GM23248 (cell line): ENCODE results near the gene ARHGAP26. TPM values are rescaled to one million over a fixed set of nuclear protein-coding genes. Genes with fewer than 3 reads are reported as not detected.

Experiments
- DNase-seq: peaks from one replicate; pipeline ENCODE4 v3.0.0-alpha.2; 2015
- H2AFZ ChIP-seq: fragments of 200-600 bp; sonication (generic); 2 replicates; pipeline ENCODE4 v1.6.1; 2016; ENCODE audit warnings: antibody characterized with exemption
- H3F3A ChIP-seq: fragments of 200-600 bp; sonication (generic); 2 replicates; pipeline ENCODE4 v1.6.1; 2016; ENCODE audit warnings: mild to moderate bottlenecking, antibody characterized with exemption, mixed run types; ENCODE audit not compliant: insufficient read depth
- H3K27ac ChIP-seq: fragments of 200-600 bp; sonication (generic); 2 replicates; pipeline ENCODE4 v1.5.1; 2016; ENCODE audit warnings: mild to moderate bottlenecking
- H3K27me3 ChIP-seq: fragments of 200-600 bp; sonication (generic); replicated peaks from 2 replicates; pipeline ENCODE4 v1.6.1; 2016; ENCODE audit warnings: mild to moderate bottlenecking; ENCODE audit not compliant: insufficient read depth
- H3K36me3 ChIP-seq: fragments of 200-600 bp; sonication (generic); 2 replicates; pipeline ENCODE4 v1.6.1; 2016; ENCODE audit warnings: low read depth, mild to moderate bottlenecking
- H3K4me1 ChIP-seq: fragments of 200-600 bp; sonication (generic); 2 replicates; pipeline ENCODE4 v1.6.1; 2016; ENCODE audit warnings: mild to moderate bottlenecking; ENCODE audit not compliant: insufficient read depth
- H3K4me2 ChIP-seq: fragments of 200-600 bp; sonication (generic); one replicate; pipeline ENCODE4 v1.6.1; 2016; ENCODE audit warnings: mild to moderate bottlenecking; ENCODE audit not compliant: unreplicated experiment
- H3K4me3 ChIP-seq: fragments of 200-600 bp; sonication (generic); 2 replicates; pipeline ENCODE4 v1.5.1; 2016; ENCODE audit warnings: mild to moderate bottlenecking
- H3K79me2 ChIP-seq: fragments of 200-600 bp; sonication (generic); 2 replicates; pipeline ENCODE4 v1.6.1; 2016; ENCODE audit warnings: mild to moderate bottlenecking; ENCODE audit not compliant: insufficient read depth
- H3K9ac ChIP-seq: fragments of 200-600 bp; sonication (generic); 2 replicates; pipeline ENCODE4 v1.6.1; 2016; ENCODE audit warnings: mild to moderate bottlenecking
- H3K9me2 ChIP-seq: fragments of 200-600 bp; sonication (generic); 2 replicates; pipeline ENCODE4 v1.6.1; 2016; ENCODE audit warnings: mixed run types, mild to moderate bottlenecking, moderate library complexity; ENCODE audit not compliant: insufficient read depth
- H3K9me3 ChIP-seq: fragments of 200-600 bp; sonication (generic); one replicate; pipeline ENCODE4 v1.6.1; 2017; ENCODE audit warnings: low read depth
- H4K20me1 ChIP-seq: fragments of 200-600 bp; sonication (generic); 2 replicates; pipeline ENCODE4 v1.6.0; 2016; ENCODE audit not compliant: insufficient read depth
- EZH2 ChIP-seq: fragments of 200-600 bp; sonication (generic); IDR thresholded peaks from 2 replicates; pipeline ENCODE4 v1.6.1; 2018; ENCODE audit warnings: antibody characterized with exemption, mild to moderate bottlenecking; ENCODE audit not compliant: insufficient read depth, poor library complexity, severe bottlenecking
- EZH2phosphoT487 ChIP-seq: fragments of 200-600 bp; sonication (generic); IDR thresholded peaks from 2 replicates; pipeline ENCODE4 v1.6.1; 2018; ENCODE audit warnings: antibody characterized with exemption, moderate library complexity, mild to moderate bottlenecking, low read depth; ENCODE audit not compliant: insufficient read depth
- WGBS, 2 experiments: methylation state at CpG; one replicate each; pipeline ENCODE4 v1.1.6; 2015 to 2017; ENCODE audit warnings: low lambda C conversion rate in 2 of 2, low coverage in 1 of 2; ENCODE audit errors: missing lambda C conversion rate in 2 of 2; 5-methylcytosine and 5-hydroxymethylcytosine counted together
- in situ Hi-C: fragments of 300-500 bp; cut with MboI; formaldehyde crosslinking; loops from 2 replicates; pipeline ENCODE4 v1.15.0; 2020
- polyA plus RNA-seq: library from polyadenylated mRNA; unstranded; fragments of >200 nt; fragmentation: Nextera tagmentation; extraction: Ambion mirVana; gene quantifications from 2 replicates; pipeline ENCODE4 v1.2.1, GENCODE V29; 2016
- total RNA-seq: library from RNA; depleted of rRNA; stranded (reverse); fragments of >200 nt; shearing (Covaris generic); gene quantifications from 2 replicates; pipeline ENCODE4 v1.2.3, GENCODE V29; 2014

The ARHGAP26 gene
- total and polyA plus RNA-seq, 2 experiments from 2014 or later: 1.6 to 1.7 TPM

- Histone ChIP-seq H3K4me2 (peak overlapping the region; percentile 73), H3K9me2 (no peaks in the 10 kb centered on the region), H3K79me2 (no peaks in the 10 kb centered on the region), H3K9me3 (no peaks in the 10 kb centered on the region), H3K4me1 (peaks cover 33% of the 10 kb centered on the region), H3K36me3 (no peaks in the 10 kb centered on the region), H2AFZ (peak overlapping the region; percentile 86), H3F3A (peaks cover 32% of the 10 kb centered on the region), H4K20me1 (no peaks in the 10 kb centered on the region), H3K4me3 (peak overlapping the region; percentile 36), H3K9ac (peak overlapping the region; percentile 52), H3K27me3 (no peaks in the 10 kb centered on the region), H3K27ac (peak overlapping the region; percentile 70)
- WGBS, 2 experiments: 10 to 11% methylated on average over 7 of the region's 7 CpGs
- TF ChIP-seq EZH2 (no peak), EZH2phosphoT487 (no peak)
- DNase-seq: peak; percentile 92
- in situ Hi-C loops: no loop called here
These were observed 281.3 kb downstream of the ARHGAP26 start for GRCh38 chr5:143051244-143052058.

GRCh38 chr5:143052967-143053682, 282.9 kb downstream of the ARHGAP26 start:
- WGBS, 2 experiments: 91 to 95% methylated on average over 3 of the region's 3 CpGs
- Histone ChIP-seq H3F3A (peaks cover 41% of the 10 kb centered on the region), H3K27me3 (no peaks in the 10 kb centered on the region), H3K9me3 (no peaks in the 10 kb centered on the region), H3K9ac (no peak overlapping the region), H3K4me1 (peaks cover 49% of the 10 kb centered on the region), H4K20me1 (no peaks in the 10 kb centered on the region), H3K79me2 (no peaks in the 10 kb centered on the region), H3K9me2 (no peaks in the 10 kb centered on the region), H3K27ac (no peak overlapping the region), H3K36me3 (no peaks in the 10 kb centered on the region), H3K4me3 (no peak overlapping the region), H3K4me2 (no peak overlapping the region), H2AFZ (no peak overlapping the region)
- in situ Hi-C loops: no loop called here
- no peak for DNase-seq
- no peak for TF ChIP-seq EZH2phosphoT487
- no peak for TF ChIP-seq EZH2

GRCh38 chr5:143053780-143054179, 283.6 kb downstream of the ARHGAP26 start:
- Histone ChIP-seq H3F3A (peaks cover 41% of the 10 kb centered on the region), H3K36me3 (no peaks in the 10 kb centered on the region), H3K79me2 (no peaks in the 10 kb centered on the region), H3K27me3 (no peaks in the 10 kb centered on the region), H3K4me2 (no peak overlapping the region), H2AFZ (no peak overlapping the region), H3K9me3 (no peaks in the 10 kb centered on the region), H3K27ac (no peak overlapping the region), H3K9me2 (no peaks in the 10 kb centered on the region), H3K9ac (no peak overlapping the region), H3K4me1 (peaks cover 49% of the 10 kb centered on the region), H3K4me3 (no peak overlapping the region), H4K20me1 (no peaks in the 10 kb centered on the region)
- WGBS, 2 experiments: 97 to 98% methylated on average over 8 of the region's 8 CpGs
- TF ChIP-seq EZH2: no peak
- no peak for TF ChIP-seq EZH2phosphoT487
- no peak for DNase-seq
- in situ Hi-C loops: no loop called here

GRCh38 chr5:143054480-143054941, 284.3 kb downstream of the ARHGAP26 start:
- H3K9me2 ChIP-seq: no peaks in the 10 kb centered on the region
- no peaks in the 10 kb centered on the region for H4K20me1 ChIP-seq
- no peaks in the 10 kb centered on the region for H3K36me3 ChIP-seq
- H3K27ac ChIP-seq: no peak overlapping the region
- no peak overlapping the region for H3K4me3 ChIP-seq
- peak; percentile 32 for DNase-seq
- peaks cover 50% of the 10 kb centered on the region for H3K4me1 ChIP-seq
- TF ChIP-seq EZH2phosphoT487 (no peak), EZH2 (no peak)
- no peak overlapping the region for H3K9ac ChIP-seq
- no peaks in the 10 kb centered on the region for H3K27me3 ChIP-seq
- 64 to 67% methylated on average over 5 of the region's 5 CpGs for WGBS, 2 experiments
- in situ Hi-C loops: no loop called here
- H2AFZ ChIP-seq: no peak overlapping the region
- no peaks in the 10 kb centered on the region for H3K79me2 ChIP-seq
- H3K9me3 ChIP-seq: no peaks in the 10 kb centered on the region
- no peak overlapping the region for H3K4me2 ChIP-seq
- H3F3A ChIP-seq: peaks cover 41% of the 10 kb centered on the region
